NCI-H2081 (cell line): ENCODE measurements around the gene ITGA3.
A peak's percentile ranks its signal among the peaks of the same experiment; 100 is the strongest.

Experiments used
- DNase-seq, 2 experiments: peaks; one replicate each; lab custom pipeline; 2025; lab: John Stamatoyannopoulos, UW

ITGA3 gene

DNA sequence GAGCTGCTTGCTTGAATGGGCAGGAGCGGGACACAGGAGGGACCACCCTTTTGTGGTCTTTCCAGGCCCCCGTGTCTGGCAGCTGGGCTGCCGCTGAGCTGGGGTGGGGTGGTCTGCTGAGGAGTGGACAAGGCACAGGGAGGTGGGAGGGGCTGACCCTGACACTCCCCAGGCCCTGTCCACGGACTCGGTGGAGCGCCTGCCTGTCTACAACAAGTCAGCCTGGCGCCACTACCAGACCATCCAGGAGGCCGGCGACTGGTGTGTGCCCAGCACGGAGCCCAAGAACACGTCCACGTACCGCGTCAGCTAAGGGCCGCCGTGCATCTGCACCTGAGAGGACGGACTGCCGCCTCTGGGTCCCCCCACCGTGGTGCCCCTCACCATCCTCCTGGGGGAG is 53.9 kb downstream of the ITGA3 start:
- no peak for DNase-seq

DNA sequence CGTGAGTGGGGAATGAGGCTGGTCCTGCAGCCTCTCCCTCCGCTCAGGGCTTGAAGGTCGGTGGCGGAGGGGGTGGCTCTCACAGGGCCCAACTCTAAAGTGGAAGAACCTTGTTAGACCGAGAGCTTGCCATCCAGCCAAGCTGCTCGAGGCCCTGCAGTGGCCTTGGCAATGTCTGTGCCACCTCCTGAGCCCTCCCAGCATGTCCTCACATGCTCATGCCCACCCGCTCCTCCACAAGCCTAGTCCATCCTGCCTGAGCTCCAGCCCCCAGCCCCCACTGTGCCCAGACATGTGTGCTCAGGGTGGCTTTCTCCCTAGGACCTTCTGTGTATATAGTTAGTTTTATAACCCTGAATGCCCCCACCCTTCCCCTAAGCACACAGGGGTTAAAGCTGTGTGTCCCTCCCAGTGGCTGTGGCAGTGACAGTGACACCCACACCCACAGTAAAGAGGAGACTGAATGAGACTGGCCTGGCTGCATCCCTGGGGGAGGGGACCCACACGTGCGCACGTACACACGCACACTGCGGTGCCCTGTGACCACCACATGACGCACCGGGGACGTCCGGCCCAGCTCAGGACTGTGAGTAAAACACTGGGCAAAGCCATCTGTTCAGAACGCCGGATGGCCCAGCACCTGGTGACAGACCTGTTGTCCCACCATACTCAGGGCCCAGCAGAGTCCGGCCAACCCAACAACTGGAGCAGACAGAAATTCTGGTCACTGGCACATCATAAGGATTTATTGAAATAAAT is 54.9 kb downstream of the ITGA3 start:
- DNase-seq: no peak

DNA sequence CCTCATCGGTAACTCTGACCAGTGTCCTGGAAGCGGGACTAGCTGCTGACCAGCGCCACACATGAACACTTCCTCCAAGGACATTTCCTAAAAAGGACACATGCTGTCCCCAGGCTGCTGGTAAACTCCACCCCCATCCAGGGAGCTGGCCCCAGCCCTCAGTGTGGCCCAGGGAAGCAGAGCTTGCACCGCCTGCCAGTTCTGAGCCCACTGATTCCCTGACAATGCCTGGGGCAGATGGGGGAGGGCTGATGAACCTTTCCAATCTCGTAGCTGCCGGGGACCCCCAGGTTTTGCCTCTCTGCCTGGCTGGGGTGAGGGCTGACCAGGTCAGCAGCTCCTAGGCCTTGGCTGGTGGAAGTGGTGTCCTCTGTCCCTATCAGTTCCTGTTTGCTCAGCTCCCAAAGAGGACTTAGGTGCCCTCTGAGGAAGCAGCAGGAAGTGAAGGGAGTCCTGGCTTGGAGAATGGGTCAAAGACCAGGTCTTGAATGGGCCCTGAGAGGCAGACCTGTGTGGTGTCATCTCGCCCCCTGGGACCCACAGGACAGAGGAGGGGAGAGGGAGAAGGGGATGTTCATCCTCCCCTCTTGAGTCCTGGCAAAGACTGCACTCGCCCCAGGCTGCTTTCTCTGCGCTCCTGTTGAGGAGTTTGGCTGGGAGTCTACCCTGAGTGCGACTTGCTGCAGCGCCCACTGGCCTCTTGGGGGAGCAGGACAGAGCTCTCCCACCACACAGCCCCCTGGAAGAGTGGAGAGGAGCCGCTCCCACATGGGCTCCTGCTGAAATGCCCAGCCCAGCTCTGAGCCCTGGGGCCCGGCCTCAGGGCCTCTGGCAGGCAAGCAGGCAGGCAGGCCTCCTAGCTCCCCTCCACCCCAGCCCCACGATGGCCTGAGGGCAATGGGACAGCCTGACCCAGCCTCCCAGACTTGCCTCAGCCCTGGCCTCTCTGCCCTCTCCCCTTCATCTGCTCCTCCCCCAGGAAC is 56.1 kb downstream of the ITGA3 start:
- DNase-seq: no peak

DNA sequence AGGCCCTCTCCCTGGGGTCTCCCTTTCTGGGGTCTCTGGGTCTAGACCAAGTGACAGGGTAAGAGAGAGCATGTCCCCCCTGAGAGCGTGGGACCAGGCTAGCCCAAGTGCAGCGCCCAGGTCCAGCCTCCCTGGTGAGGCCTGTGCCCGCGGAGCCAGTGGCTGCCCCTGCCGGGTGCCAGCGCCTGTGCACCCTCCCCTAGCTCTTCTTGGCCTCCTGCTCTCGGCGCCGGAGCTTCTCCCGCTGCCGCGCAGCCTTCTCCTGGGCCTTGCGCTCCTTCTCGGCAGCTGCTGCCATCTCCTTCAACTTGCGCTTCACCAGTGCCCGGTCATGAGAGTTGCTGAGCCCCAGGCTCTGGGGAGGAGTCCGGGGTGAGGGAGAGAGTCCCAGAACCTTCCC is 56.8 kb downstream of the ITGA3 start:
- no peak for DNase-seq

DNA sequence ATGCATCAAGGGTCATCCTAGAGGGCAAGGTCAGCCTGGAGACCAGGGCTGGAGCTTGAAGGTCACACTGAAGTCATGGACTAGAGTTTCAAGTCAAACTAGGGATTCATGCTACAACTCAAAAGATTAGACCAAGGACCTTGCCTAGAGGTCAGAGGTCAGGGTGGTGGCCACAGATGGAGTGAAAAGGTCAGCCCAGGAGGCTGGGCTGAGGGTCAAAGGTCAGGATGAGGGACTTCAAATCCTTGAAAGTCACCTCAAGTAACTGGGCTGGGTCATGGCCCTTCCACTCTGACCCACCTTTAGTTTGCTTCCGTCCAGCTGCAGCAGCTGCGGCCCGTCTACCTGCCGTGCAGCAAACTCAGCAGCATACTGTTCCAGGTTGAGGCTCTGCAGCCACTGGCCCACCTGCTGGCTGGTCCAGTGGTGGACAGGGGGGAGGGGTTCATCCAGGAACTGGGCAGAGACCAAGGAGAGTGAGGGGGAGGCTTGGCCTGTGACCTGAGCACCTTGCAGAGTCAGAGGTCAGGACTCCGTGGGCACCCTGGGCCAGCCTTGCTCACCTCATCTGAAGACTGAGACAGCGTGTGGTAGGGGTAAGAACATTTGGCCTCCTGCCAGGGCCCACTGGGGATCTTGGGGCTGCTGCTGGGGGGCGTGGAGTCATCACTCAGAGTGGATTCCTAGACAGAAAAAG is 57.9 kb downstream of the ITGA3 start:
- DNase-seq: no peak

DNA sequence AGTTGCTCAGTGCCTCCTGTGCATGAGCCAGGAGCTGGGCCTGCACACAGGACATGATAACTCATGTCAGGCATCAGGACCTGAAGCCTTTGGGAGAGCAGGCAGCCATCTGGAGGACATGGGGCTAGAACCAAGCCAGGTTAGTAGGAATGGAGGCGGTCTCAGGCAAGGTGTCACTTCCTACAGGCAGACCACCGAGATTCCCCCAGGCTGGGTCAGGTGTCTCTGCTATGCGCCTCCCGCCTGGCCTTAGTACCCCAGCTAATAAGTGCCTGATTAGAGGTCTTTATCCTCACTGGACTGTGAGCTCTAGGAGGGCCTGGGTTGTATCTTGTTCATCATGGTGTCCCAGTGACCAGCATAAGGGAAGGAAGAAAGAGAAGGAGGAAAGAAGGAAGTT is 58.5 kb downstream of the ITGA3 start:
- DNase-seq: no peak

DNA sequence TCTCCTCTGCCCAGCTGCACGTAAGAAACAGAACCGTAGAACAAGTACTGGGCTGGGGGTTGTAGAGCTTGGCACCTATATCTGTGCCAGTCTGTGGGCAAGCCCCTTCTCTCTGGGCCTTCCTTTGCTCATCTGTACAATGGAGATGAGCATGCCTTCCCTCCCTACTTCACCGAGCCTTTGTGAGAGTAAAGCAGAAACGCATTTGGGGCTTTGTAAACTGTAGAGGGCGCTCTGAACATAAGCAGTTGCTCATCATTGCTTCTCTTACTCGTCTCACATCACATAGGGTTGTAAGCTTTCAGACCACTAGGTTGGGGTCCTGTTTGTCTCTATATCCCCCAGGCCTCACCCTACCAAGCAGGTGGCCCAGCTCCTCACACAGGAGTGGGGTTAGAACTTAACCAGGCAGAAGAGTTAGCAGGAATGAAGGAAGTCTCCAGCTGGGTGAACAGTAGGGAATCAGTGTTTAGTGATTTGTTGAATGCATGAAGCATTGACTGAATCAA is 59.0 kb downstream of the ITGA3 start:
- peak; percentile 52 to 64 for DNase-seq

DNA sequence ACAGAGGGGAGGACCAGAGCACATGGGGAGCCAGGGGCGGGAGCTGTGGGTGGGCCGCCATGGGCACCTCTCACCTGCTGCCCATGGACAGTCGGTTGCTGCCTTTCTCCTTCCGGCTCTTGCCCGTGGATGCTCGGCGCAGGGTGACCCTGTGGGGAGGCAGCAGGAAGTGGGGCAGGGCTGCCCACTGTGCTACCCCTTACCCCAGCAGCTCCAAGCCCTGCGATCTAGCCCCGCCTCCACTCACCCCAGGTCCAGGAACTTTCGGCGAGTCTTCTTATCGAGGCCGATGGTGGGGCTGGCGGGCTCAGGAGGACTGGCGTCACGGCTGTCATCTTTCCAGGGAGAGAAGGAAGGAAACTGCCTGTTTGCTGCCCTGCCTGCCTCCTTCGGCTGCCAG is 59.8 kb downstream of the ITGA3 start:
- no peak for DNase-seq

DNA sequence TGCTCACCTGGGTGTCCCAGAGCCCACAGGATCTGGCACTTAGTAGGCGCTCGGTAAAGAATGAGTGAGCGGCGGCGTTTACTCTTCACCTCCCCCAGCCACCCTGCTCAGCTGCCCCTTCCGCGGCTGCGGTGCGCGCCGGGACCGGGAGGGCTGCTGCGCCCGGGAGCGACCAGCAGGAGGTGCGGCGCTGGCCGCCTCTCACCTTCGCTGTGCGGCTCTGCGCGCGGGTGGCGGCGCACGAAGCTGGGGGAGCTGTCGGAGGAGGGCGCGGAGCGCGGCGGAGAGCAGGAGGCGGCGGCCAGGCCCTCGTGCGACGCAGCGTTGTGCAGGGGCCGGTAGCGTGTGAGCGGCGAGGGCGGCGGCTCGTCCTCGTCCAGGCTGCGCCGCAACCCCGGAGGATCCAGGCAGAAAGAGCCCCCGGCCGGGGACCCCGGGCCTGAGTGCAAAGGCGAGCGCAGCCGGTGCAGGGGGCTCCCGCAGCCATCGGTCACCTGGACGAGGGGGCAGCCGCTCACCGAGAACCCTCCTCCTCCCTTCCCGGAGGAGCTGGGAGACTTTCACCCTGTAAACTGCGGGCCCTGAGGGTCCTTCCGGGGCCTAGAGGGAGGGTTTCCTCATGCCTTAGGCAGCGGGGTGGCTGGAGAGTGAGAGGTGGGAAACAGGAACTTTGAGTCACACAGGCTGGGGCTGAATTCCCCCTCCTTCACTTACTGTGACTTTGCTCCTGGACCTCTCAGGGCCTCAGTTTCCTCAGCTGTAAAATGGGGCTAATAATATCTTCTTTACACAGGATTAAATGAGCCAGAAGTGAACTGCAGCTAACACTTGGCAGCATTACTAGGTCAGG is 61.5 kb downstream of the ITGA3 start:
- DNase-seq: peak; percentile 68 to 75

DNA sequence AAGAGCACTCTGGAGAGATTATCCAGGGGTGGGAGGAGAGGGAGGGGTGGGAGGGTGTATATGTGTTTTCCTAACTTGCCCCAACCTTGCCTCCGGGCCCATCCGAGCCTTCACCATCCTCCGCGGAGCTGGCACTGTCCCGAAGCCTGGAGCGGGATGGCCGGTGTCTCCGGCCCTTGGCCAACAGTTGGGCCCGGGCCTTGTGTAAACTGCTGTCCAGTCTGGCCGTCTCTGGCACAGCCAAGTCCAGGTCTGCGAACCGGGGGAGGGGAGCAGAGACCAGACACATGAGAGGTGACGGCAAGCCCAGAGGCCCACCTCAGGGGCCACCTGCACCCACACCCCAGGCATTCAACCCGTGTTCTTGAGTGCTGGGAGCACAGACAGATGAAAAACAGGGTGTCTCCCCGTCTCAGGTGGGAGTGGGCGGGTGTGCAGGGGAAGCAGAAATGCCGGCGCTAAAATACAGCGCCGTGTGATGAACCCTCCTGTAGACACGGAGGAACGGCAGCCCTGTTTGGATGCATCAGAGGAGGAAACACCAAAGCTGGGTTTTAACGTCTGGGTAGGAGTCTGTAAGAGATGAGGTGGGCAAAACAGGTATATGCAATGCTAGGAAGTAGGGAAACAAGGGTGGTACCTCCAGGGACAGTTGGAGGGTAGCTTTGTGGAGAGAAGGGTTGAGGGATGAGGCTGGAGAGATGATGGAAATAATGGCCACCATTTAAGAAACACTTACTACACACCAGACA is 62.3 kb downstream of the ITGA3 start:
- no peak for DNase-seq

DNA sequence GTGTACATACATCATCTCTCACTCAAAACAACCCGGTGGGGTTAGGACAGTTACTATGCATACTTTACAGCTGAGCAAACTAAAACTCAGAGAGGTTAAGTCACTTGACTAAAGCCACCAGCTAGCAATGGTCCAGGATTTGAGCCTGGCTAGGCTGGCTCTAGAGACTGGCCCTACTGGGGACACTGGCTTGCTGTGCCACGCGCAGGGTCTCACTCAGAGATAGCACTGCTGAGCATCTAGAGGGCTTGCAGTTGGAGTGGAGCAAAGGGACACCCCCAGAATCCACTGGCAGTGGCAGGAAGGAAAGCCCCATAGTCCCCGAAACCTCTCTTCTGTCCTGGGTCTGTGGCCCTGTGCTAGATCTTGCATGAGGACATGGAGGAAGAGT is 62.9 kb downstream of the ITGA3 start:
- no peak for DNase-seq

DNA sequence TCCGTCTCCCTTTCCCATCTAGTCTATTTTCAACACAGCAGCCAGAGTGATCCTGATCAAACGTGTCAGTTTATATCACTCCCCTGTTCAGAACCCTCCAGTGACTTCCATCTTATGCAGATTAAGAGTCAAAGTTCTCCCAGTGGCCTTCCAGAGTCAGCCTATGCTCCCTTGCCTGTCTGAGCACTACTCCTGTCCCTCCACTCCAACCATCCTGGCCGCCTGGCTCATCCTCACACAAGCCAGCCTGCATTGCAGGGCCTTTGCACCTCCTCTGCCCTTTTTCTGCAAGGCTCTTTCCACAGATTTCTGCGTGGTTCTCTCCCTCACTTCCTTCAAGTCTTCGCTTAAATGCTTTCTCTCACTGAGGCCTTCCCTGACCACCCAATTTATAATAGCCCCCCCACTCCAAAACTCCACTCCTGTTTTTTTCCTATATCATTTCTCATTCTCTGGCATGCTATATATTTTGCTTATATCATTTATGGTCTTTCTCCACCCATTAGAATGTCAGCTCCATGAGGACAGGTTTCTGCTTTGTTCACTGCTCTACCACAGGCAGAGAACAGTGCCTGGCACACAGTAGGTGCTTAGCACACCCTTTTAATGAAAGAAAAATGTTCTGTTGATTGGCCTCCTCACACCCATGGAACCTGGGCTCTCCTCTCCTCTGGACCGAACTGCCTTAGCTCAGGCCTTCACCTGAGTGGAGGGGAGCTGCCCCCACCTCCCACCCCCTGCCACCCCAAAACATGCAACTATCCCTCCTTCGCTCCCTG is 64.8 kb downstream of the ITGA3 start:
- DNase-seq: no peak

DNA sequence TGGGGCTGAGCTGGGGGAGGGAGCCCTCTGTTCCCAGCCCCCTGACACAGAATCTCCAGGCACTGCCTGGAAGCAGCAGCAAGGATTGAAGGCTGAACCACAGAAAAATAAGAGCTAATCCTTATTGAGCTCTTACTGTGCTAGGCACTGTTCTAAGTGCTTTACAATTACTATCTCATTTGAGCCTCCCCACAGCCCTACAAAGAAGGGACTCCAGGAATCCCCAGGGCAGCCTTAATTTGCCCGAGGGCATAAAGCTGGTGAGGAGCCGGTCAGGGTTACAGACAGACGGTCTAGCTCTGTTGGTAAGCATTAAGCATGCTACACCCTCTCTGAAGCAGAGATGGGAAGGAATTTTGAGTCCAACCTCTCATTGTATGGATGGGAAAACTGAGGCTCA is 67.0 kb downstream of the ITGA3 start:
- DNase-seq: no peak

DNA sequence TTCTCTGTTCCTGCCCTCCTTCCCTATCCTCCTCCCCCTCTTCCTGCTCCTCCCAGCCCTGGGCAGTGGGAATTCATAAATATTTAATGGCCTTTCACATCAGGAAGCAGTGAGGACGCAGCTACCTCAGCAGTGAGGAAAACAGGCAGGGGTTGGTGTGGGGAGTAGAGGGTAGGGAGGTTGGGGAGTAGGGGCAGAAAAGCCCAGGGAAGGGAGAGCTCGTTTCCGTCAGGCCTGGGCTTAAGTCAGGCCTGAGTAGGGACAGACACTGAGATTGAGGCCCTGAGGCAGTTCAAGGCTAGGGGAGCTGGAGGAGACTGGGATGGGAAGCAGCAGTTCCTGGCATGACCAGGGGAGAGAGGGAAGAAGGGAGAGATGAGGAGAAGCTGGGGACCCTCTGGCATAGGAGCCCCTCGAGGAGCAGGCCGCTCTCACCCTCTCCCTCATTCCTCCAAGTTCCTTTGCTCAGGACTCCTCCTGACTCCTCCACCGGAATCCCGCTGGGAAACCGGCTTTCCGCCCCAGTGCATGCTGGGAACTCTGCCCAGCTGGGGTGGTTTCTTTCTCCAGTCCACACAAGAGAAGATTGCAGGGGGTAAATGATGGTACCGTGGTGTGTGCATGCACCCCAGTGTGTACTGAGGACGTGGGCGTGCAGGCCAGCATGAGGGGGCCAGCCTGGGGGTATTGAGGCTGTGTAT is 67.9 kb downstream of the ITGA3 start:
- DNase-seq: peak; percentile 62 to 76

DNA sequence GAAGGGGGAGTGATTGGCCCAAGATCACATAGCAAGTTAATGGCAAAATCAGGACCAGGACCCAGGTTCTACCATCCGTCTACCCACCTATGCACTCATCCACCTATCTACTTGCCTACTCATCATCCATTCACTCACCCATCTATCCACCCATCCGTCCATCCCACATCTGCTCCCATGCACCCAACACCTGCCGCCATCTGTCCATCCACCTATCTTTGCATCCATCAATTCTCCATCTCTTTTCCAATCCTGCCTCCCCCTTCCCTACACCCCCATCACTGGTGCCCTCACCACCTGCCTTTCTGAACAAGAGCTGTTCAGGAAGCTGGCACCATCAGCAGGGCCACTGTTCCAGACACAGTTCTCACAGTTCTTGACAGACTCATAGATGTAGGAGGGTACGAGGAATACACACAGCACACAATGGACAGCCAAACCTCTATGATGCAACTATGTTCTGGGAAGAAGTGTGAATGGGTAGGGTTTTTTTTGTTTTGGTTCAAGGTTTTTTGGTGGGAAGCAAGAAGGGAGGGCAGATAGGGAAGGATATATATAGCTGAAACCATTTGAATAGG is 69.6 kb downstream of the ITGA3 start:
- DNase-seq: no peak

DNA sequence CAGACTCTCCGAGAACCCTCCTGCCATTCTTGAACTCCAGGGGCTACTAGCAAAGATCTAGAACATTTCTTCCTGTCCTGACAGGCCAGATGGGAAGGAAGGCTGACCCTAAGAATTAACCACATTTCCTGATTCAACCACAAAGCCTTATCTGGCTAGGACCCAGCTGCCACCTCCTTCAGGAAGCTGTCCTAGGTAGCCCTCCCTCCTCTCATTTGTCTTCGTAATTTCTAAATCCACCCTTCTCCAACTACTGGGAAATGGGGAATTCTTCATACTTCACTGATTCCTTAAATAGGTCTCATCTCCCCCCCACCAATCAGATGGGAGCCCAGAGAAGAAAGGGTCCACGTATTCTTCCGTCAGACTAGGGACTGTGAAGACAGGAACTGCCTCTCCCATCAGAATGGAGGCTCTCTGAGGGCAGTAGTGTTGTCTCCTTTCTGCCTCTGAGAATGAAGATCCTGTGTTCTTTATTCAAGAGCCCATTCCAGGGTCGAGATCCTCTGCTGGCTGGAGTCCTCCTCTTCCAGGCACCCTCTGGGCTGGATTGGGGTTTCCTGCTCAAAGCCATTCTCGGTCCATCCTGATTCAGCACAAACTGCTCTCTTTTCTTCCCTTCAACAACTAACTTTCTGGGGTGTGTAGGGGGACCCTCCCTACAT is 71.9 kb downstream of the ITGA3 start:
- DNase-seq: no peak

DNA sequence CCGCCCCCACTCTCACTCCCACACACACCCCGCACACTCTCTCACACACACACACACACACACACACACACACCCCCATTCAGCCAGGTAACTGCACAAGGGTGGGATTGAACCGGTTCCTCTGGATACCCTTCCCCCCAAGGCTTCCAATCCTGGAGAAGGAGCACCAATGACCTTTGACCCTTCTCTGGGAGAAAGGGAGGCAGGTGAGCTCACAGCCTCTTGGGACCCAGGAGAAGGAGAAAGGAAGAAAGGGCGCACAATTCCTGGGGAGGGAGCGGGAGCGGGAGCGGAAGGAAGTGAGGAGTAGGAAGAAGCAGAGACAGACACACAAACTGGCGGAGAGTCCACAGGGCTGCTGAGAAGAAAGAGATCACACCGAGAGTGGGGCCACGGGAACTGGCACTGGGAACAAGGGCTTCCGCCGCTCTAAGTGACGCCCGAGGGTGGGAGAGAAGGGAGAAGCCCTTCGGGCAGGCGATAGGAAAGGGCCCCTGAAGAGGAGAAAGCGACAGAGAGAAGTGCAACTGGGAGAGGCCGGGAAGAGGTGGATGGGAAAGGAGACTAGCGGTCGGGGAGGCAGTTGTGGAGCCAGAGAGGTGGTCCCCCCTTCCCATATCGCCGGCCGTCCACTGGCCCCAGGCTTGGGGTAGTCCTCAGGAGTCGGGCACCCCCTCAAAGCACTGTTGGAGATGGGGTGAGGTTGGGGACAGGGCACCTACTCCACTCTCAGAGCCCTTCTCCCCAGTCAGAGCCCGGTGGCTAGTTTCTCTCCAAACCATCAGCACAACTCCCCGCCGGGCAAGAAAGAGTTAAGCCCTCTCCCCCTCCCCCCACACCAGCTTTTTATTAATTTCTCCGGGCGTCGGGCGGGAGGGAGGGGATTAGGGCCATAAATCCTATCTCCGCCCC is 72.8 kb downstream of the ITGA3 start:
- DNase-seq: no peak
